HG03159 (cell line): ENCODE results near the gene RASGEF1C.
"Not testable (repeated sequence)": the region's sequence is repeated elsewhere in the genome, so short reads cannot be mapped to it uniquely, and the experiment has no call there.

Experiments used
- ATAC-seq: cut with Tn5 transposase; IDR thresholded peaks from one replicate; pipeline ENCODE4 v1.9.1; 2021; ENCODE audit warnings: mild to moderate bottlenecking, moderate library complexity; ENCODE audit not compliant: unreplicated experiment

RASGEF1C gene

DNA sequence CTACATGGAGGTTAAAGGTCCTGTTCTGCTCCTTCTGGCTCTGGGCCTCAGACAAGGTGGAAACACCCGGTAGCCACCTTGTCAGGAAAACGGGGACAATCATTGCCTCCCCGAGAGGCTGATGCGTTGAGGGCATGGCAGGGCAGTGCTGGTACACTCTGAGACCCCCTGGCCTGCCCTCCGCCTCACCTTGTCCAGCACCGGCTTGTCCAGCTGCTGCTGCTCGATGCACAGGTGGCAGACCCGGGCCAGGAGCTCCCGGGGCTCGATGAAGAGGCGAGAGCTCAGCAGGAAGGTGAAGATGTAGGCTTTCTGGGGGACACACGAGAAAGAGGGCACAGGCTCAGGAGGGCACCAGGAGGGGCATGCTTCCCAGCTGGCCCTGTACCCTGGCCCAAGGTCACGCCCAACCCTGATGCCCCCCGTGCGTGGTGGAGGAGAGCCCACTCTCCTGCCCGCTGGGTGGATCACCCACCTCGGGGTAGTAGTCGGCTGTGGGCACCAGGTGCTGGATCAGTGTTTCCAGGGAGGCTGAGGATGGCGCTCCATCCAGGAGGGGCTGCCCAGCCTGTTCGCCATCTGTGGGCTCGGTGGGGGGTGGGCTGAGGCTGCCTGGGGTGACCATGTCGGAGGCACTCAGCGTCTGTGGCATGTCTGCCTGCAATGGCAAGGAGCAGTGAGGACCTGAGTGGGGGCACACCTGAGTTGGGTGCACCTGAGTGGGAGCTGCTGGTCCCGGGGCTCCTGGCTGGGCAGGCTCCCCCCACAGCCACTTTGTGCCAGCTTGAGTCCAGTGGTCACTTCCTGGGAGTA, 71.4 kb downstream of the RASGEF1C start:
- no peak for ATAC-seq

DNA sequence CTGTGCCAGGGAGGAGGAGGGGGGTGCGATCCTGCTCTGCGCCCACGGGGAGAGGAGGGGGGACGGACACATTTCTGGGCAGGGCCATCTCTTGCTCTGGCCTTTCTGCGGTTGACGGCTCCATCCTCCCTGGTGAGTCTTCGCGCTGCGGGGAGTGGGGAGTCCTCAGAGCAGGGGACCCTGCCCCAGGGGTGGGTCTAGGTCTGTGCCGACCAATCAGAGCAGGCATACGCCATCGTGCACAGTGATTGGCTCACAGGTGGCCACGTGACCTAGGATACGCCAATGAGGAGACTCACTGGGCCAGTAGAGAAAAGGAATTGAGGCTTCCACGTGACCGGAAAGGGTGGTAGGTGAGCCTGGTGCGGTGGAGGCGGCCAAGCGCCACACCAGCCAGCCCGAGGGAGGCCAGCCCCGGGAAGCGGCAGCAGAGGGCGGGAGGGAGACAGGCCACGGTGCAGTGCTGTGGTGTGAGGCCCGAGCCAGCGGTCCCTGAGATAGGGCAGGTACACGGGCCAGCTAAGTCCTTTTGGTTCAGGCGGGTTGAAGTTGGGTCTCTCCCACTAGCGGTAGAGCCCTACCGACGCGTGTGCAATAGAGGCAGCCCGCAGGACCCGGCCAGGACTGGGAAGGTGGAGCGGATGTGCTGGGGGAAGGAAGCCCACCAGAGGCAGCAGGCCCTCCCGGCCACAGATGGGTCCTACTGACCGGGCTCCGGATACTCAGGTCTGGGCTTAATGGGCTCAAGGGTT, 72.2 kb downstream of the RASGEF1C start:
- ATAC-seq: no peak

DNA sequence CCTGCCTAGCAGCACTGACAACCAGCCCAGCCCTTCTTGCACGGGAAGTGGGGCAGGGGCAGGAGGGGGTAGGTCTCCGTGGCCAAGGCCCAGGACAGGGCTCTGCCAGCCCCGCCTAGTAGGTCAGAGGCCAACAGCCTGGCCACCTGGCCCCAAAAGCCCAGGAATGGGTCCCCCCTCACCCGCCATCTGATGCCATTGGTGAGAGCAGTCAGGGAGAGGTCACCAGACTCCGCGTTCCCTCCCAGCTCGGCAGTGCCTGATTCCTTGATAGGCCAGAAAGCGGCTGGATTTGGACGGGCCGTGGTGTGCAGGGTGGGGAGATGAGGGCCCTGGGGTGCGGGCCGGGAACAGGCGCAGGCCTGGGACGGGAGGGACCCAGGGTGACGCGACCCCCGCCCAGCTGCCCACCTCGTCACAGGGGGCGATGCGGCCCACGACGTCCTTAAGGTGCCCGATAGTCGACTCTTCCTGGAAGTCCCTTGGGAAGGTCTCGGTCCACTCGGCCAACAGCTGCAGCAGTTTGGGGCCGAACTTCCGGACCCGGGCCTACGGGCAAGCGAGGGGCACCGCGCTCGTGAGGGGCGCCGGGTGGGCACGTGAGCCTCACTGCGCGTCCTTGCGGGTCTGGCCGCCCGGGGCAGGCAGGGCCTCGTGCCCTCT, 72.9 kb downstream of the RASGEF1C start:
- ATAC-seq: no peak

DNA sequence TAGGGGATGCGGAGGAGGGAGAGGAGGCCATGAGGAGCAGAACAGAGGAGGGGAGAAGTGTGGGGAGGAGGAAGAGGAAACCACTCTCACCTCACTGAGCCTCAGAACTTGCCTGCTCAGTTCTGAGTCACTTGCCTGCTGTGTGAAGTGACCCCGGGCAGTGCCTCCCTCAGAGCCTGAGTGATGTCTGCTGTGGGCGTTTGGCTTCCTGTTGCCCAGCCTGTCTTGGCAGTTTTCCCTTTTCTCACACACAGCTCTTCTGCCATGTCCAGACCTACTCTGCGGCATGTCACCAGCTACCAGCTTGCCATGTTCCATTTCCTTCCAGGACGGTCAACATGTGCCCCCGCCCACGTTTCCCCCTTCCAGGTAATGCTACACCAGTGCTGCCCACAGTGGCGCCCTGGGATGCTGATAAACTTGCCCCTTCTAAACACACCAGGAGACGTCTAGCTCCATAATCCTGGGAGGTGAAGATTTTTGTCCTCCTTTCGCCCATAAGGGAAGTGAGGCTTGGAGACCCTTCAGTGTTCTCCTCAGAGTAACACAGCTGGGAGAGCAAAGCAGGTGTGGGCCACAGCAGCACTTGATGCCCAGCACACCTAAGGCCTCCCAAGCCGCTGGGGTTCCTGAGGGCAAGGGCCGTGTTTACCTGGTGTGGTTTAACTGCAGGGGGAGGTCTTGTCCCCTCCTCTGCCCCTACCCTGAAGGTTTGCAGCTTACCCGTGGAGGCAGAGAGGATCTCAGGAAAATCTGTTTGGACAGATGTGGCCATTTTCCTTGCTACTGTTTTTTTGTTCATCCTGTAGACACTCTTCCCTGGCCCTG, 73.7 kb downstream of the RASGEF1C start:
- ATAC-seq: no peak

DNA sequence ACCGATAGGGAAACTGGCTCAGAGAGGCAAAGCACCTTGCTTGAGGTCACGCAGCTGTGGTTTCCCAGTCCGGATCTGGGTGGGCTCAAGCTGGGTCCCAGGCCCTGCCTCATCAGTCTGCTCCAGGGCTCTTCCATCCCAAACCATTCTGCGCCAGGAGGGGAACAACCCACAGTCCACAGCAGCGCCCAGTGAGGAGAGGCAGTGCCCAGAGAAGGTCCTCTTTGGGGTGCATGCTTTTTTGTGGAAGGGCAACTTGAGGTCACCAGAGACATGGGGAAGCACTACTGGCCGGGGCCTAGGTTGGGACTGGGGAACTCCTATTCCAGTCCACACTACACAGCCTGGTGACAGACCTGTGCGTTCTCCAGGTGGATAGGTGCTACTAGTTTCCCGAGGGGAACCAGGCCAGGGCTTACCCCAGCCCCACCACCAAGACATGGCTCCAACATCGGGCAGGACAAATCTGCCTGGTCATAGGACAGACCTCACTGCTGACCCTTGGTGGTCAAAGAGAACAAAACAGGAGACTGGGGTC, 75.0 kb downstream of the RASGEF1C start:
- ATAC-seq: no peak

DNA sequence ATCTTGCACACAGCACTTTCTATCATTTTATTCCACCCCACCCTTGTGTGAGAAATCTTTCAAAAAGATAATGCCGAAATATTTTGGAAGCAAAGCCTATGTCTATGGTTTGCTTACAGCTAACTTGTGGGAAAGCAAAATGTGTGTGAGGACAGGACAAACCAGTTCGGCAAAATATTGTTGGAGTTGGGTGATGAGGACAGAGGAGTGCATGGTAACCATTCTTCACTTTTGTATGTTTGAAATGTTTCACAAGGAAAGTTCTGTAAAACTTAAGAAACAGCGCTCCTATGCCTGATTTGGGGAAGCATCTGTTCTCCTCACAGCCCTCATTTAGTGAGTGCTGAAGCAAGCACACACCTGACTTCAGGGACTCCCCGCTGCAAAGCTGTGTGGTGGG, 75.5 kb downstream of the RASGEF1C start:
- no peak for ATAC-seq

DNA sequence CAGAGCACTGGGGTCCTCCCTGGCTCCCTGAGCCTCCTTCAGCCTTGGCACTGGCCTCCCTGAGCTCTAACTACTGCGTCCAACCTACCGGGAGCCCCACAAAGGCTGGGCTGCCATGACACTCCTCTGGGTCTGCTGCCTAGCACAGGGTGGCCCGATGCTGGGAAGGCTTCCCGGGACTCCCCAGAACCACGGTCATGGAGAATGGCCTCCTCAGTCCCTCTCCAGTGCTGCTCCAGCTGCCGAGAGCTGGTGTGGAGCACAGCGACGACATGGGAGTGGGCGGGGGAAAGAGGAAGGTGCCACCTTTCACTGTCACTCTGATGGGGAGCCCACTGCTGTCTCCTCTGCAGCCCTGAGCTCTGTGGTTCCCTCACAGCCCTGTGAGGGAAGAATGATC, 76.0 kb downstream of the RASGEF1C start:
- ATAC-seq: no peak

DNA sequence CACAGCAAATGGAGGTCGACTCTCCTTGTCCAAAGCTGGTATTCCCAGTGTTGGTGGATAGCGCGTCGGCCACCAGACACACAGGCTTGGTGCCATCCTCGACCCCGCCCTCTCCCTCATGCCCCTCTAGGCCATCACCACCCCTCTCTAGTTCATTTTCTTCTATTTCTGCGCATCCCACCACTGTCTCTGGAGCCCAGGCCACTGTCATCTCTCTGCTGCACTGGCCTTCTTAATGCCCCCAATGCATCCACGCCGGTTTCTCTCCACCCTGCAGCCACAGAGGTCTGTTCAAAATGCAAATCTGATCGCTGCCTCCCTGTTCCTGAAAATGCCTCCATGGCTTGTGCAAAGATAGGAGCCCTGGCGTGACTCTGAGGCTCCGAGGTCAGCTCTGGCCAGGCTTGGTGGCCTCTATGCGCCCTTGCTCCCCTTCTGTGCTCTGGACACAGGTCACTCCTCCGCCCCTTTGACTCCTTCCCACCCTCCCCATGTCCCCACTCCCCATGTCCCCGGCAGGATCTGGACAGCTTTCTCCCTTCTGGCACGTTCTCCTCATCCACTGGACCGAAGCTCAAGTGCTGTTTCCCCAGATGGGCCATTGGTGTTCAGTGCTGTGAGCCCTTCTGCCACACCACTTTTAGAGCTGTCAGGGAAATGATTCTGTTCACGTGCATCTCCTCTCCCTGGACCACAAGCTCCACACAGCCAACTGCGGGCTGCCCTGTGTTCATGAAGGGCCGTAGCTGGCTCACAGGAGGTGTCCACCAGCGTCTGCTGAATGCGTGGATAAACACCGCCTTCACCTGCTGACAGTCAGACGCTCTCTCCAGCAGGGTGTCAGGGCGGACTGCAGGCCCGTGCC, 77.9 kb downstream of the RASGEF1C start:
- ATAC-seq: no peak

DNA sequence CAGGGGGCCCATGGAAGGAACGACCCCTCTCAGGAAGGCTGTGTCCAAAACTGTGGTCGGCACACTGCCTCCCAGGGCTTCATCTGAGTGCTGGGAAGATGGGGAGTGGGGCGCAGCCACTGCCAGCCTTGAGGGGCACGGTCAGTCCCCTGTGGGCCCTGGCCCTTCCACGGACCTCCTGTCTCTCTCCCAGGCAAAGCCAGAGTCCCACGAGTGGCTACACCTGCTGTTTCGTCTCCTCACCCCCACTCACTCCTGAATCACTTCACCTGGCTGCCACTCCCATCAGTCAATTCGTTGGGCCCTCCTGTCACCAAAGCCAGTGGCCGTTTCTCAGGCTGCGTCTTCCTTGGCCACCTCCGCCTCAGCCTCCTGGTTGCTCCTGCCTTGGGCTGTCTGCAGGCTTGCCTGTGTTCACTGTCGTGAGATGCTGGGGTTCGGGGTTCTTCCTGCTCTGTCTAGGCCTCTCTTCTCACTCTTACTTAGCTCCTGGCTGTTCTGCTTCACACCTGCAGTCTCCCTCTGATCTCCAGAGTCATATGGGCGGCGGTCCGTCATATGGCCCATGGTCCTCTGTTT, 78.6 kb downstream of the RASGEF1C start:
- no peak for ATAC-seq

DNA sequence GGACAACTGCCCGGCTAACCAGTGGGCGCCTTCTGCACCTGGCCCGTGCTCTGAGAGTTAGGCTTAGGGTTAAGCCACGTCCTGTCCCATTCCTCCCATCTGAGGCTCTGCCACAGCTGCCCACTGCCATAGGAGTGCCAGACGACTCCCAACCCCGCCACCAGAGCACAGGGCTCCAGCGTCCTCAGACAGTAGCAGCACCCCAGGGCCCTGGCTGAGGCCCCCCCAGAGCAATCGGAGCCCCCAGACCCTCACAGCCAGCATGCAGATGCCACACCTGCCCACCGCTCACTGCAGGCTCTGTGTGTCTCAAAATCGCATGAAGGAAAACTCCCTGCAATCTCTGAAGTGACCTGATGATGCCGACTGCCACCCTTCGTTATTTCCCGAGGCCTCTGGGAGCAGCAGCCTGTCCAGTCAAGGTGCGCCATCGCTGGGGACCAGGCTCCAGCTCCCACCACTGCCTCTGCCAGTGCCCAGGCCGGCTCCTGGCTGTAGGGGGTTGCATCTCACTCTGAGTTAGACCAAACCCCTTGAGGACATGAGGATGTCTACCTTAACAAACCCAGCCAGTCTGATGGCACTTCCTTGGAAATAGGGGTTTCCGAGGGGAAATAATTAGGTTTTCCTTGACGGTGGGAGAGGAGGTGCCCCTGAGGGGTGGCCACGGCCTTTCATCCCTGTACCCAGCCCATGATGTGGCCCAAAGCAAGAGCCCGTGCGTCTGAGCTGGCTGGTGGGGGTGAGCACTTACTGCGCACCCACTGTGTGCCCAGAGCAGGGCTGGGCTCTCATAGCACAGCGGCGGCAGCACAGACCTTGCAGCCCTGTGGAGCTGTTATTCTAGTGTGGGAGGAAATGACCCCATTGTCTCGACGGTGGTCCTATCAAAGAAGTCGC, 79.5 kb downstream of the RASGEF1C start:
- no peak for ATAC-seq

DNA sequence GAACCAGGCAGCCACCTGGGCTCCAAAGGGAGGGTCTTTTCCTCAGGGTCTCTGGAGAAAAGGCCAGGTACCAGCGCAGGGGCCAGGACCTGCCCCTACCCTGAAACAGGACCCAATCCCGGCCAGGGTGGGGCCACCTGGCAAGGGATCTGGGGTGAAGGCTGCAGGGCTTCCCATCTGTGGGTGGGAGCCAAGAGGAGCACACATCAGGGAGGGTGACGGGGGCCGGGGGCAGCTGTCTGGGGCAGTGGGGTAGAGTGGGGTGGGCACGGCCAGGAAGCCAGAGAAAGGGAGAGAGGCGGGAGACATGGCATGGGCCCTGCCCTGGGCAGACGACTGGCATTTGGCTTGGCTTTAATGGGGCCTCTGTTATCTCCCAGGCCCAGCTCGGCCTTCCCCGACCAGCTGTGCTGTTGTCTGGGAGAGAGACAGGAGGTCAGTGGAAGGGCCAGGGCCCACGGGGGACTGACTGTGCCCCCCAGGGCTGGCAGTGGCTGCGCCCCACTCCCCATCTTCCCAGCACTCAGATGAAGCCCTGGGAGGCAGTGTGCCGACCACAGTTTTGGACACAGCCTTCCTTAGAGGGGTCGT, 80.2 kb downstream of the RASGEF1C start:
- ATAC-seq: no peak

DNA sequence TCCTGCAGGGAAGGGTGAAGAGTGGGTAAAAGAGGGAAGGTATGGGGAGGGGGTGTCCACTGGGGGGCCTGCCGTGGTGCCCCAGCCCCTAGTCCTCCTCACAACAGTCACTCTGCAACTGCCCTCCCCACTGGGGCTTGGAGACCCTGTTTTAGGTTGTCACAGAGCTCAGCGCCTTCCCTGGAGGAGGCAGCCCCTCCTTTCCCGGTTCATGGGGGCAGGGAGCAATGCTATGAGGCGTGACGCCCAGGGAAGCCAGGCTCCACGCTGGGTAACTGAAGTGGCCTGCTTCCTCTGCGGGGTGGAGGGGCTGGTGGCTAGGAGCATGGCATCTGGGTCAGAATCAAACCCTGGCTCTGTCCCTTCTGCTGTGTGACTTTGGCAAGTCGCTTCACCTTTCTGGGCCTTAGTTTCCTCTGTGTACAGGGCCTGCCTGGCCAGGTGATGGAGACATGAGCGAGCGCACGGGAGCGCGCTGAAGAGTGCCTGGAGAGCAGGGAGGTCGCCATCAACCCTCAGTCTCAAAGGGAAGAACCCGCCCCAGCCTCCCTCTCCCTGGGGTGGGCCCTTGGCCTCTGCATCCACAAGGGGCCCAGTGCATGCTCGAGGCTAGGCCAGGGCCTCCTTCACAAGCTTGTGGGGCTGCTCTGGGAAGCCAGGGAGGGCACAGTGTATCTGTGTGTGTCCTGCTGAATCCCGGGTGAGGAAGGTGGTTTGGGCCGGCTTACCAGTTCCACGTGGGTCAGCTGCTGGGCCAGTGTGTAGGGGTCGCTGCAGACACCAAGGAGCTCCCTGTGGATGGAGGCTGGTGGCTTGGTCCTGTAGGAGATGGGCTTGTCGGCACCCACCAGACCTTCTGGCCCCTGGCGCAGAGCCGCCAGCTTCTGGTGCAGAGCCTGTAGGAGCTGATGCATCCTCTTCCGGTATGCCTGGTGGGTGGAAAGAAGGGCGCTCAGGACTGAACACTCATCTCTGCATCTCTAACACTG, 81.0 kb downstream of the RASGEF1C start:
- ATAC-seq: no peak

DNA sequence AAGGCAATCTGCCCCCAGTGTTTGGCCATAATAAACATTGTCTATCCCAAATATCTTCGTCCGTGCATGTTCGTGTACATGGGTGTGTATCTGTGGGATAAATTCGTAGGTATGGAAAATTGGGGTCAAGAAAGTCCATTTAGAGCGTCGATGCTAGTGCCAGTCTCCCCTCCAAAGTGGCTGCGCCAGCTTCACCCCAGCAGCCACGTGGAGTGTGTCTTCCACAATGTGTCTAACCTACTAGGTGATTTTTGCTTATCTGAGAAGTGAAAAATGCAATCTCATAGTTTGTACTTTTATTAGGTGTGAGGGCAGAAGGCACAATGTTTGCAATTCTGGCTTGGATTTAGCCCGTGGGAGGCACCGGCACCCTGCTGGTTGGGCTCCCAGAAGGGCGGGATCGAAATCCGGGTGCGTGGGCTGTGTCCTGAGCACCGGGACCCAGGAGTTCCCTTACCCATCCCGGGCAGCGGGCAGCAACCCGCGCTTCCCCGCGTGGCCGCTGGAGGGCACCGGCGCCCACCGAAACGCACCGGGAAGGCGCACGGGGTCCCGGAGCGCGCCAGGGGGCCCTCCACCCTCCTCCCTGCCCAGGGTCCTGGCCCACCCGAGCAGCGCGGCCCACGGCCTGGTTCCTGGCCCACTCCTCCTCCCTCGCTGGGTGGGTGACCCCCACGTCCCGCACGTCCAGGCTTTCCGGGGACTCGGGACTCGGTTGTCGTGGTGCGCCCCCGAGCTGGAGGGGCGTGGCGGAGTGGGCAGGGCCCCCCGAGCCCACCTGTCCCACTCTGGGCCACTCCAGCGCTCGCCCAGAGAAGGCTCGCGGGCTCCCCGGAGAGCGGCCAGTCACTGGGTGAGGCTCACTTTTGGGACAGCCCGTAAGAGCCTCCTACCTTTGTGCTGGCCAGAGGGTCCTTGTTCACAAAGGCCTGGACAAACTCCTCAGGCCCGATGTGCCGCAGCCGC, 82.0 kb downstream of the RASGEF1C start:
- ATAC-seq: no peak

DNA sequence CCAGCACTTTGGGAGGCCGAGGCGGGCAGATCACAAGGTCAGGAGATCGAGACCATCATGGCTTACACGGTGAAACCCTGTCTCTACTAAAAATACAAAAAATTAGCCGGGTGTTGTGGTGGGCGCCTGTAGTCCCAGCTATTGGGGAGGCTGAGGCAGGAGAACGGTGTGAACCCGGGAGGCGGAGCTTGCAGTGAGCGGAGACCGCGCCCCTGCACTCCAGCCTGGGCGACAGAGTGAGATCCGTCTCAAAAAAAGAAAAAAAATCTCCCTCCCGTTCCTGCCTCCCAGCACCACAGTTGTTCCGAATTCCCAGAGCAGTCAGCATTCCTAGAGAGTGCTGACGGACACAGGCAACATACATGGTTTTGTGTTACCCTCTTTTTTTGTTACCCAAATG, 82.9 kb downstream of the RASGEF1C start:
- ATAC-seq: not testable (repeated sequence)

DNA sequence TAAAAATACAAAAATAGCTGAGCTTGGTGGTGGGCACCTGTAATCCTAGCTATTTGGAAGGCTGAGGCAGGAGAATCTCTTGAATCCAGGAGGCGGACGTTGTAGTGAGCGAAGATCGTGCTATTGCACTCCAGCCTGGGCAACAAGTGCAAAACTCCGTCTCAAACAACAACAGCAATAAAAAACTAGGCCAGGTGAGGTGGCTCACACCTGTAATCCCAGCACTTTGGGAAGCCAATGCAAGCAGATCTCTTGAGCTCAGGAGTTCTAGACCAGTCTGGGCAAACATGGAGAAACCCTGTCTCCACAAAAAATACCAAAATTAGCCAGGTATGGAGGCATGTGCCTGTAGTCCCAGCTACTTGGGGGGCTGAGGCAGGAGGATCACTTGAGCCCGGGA, 84.3 kb downstream of the RASGEF1C start:
- not testable (repeated sequence) for ATAC-seq

DNA sequence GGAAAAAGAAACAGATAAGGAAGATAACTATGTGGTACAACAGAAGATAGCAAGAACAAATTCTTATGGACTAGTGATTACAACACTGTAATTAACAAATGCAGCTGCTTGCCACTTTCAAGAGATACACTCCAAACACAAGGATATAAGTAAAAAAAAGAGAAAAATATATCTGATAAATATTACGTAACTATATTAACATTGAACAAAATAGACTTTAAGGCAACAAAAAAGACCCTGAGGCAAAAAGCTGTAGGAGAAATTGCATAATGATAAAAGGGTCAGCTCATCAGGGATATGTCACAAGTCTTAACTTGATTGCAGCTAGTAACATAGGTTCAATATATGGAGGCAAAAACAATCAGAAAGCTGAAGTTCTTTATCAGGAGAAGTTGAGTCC, 86.1 kb downstream of the RASGEF1C start:
- ATAC-seq: no peak
